ENCODE results near the gene ZNF772.
"Not testable (repeated sequence)": the region's sequence is repeated elsewhere in the genome, so short reads cannot be mapped to it uniquely, and the experiment has no call there.

Gene ZNF772

GRCh38 chr19:57477191-57478008 lies at the start of gene ZNF772:
Gene ZNF772, minus strand, starts transcription at chr19:57477566. Its CDS starts 257 bp downstream, at chr19:57477309.
- peak; percentile 67 for DNase-seq

- DNase-seq, result not testable (repeated sequence)
Measured at GRCh38 chr19:57518021-57518420, 40.7 kb upstream of the ZNF772 start.

- no peak for DNase-seq
Measured at GRCh38 chr19:57515255-57515654, 37.9 kb upstream of the ZNF772 start.

GRCh38 chr19:57512845-57513244 lies 35.5 kb upstream of the ZNF772 start:
- no peak for DNase-seq

- DNase-seq, result no peak
Measured at GRCh38 chr19:57511484-57511883, 34.1 kb upstream of the ZNF772 start.

- no peak for DNase-seq
Measured at GRCh38 chr19:57506163-57506562, 28.8 kb upstream of the ZNF772 start.

- not testable (repeated sequence) for DNase-seq
Measured at GRCh38 chr19:57500400-57500799, 23.0 kb upstream of the ZNF772 start.

GRCh38 chr19:57499680-57500395 lies 22.5 kb upstream of the ZNF772 start, which contains the start of gene ZNF773:
Gene ZNF773, plus strand, starts transcription at chr19:57499938. Its CDS starts 143 bp downstream, at chr19:57500081.
- DNase-seq, result peak; percentile 79

- DNase-seq, result not testable (repeated sequence)
Measured at GRCh38 chr19:57499332-57499679, 21.9 kb upstream of the ZNF772 start.

GRCh38 chr19:57488299-57488644 lies 10.9 kb upstream of the ZNF772 start:
- not testable (repeated sequence) for DNase-seq

- peak; percentile 87 for DNase-seq
Measured at GRCh38 chr19:57487477-57488298, 10.3 kb upstream of the ZNF772 start, which contains the start of gene ZNF419. Gene ZNF419, plus strand, starts transcription at chr19:57487750. Its CDS starts 201 bp downstream, at chr19:57487951.

GRCh38 chr19:57473646-57474045 lies 3.7 kb downstream of the ZNF772 start:
- DNase-seq, result no peak

GRCh38 chr19:57466489-57466888 lies 10.9 kb downstream of the ZNF772 start:
- no peak for DNase-seq

- no peak for DNase-seq
Measured at GRCh38 chr19:57465680-57466381, 11.5 kb downstream of the ZNF772 start.

GRCh38 chr19:57452307-57452706 lies 25.1 kb downstream of the ZNF772 start:
- no peak for DNase-seq

GRCh38 chr19:57443121-57443696 lies 34.2 kb downstream of the ZNF772 start:
- DNase-seq, result no peak

- DNase-seq, result no peak
Measured at GRCh38 chr19:57441979-57442752, 35.2 kb downstream of the ZNF772 start.

- DNase-seq, result no peak
Measured at GRCh38 chr19:57438925-57439324, 38.4 kb downstream of the ZNF772 start.

- DNase-seq, result no peak
Measured at GRCh38 chr19:57437931-57438330, 39.4 kb downstream of the ZNF772 start.

GRCh38 chr19:57436417-57436816 lies 40.9 kb downstream of the ZNF772 start:
- DNase-seq, result no peak
